ENCODE measurements around the gene NOPCHAP1. TPM values are rescaled to one million over a fixed set of nuclear protein-coding genes. Genes with fewer than 3 reads are reported as not detected.
A peak's percentile ranks its signal among the peaks of the same experiment; 100 is the strongest.
"Not testable (repeated sequence)": the region's sequence is repeated elsewhere in the genome, so short reads cannot be mapped to it uniquely, and the experiment has no call there.

NOPCHAP1 gene, protein sequence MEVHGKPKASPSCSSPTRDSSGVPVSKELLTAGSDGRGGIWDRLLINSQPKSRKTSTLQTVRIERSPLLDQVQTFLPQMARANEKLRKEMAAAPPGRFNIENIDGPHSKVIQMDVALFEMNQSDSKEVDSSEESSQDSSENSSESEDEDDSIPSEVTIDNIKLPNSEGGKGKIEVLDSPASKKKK
- total RNA-seq = 10 to 100 TPM; 20.4 to 31.8 TPM

DNA sequence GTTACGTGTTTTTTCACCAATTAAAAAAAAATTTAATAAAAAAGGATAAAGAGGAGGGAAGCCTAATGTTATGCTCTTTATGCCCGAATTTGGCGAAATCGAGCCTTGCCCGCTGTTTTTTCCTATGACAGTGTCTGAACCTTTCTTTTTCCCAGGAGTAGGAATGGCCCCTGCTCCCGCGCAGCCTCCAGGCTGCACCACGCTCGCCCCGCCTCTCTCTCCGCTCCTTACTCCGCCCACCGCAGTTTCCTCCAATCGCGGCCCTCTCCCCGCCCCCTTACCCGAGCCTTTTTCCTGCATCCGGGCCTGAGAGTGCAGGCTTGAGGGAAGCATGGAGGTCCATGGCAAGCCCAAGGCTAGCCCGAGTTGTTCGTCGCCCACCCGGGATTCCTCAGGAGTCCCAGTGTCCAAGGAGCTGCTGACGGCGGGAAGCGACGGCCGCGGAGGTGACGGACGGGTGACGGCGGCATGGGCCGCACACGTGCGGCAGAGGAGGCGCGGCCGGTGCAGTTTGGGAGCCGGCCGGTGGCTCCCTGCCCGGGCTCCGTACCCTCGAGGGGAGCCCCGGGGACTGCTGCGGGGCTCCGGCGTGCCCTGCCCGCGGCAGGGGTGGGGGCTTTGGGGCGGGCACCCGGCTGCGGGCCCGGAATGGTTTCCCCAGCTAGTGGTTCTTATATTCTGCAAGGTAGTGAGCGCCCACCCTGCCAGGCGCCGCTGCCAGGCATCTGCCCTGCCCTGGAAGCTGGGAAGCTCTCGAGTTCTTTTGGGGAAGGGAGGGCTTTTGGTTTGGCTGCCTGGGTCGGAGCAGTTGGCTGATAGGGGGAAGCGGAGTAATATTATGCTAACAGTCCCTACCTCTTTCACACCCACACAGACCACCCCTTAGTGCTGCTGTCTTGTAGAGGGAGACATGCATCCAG, at the start of gene NOPCHAP1:
NOPCHAP1 (plus strand) TSS at position 295 of the 920 bp plus-strand sequence; CDS start at position 332, 37 bp downstream.
- ATAC-seq (replicated peaks) = peak; percentile 99
- peaks cover 16% of the 10 kb centered on the region for H3K4me1 Mint-ChIP-seq
- H3K4me3 Mint-ChIP-seq = peak within 1 kb of the TSS; percentile 91
- H3K9me3 Mint-ChIP-seq = no peaks in the 10 kb centered on the region
- H3K27ac Mint-ChIP-seq = peak within 1 kb of the TSS; percentile 65
- peaks cover 5% of the 10 kb centered on the region for H3K27me3 Mint-ChIP-seq
- H3K36me3 Mint-ChIP-seq (ENCODE audit: low read depth) = peaks cover 42% of the 10 kb centered on the region

DNA sequence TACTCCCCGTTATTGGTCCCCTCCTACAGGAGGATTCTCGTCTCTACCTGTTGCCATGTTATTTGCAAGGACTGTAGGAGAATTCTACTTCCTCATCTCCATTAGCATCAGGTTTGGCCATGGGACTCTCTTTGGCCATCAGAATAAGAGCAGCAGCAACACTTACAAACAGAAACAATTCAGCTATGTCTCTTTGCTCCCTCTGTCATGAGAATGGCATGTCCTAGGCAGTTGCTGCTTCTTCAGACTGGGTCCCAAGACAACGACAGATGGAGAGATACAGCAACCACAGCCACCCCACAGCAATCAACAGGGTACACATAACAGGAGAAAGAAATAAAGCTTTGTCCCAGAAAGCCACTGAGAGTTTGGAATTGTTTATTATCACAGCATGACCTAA, 47.7 kb upstream of the NOPCHAP1 start:
- no peaks in the 10 kb centered on the region for H3K36me3 Mint-ChIP-seq (ENCODE audit: low read depth)
- no peak for ATAC-seq (replicated peaks)
- H3K4me1 Mint-ChIP-seq = no peaks in the 10 kb centered on the region
- H3K27ac Mint-ChIP-seq = no peak overlapping the region
- H3K4me3 Mint-ChIP-seq = no peak overlapping the region
- no peaks in the 10 kb centered on the region for H3K9me3 Mint-ChIP-seq
- no peaks in the 10 kb centered on the region for H3K27me3 Mint-ChIP-seq

DNA sequence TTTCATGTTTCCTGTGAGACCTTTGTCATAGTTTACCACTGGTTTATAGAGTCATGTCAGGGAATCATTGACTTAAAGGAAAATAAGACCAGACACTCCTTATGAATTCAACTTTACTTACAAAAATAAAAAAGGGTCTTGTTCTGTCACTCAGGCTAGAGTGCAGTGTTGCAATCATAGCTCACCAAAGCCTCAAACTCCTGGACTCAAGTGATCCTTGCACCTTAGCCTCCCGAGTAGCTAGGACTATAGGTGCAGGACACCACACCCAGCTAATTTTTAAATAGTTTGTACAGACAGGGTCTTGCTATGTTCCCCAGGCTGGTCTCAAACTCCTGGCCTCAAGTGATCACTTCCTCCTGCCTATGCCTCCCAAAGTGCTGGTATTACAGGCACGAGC, 47.0 kb upstream of the NOPCHAP1 start:
- Mint-ChIP-seq H3K27ac (no peak overlapping the region), H3K4me1 (no peaks in the 10 kb centered on the region), H3K4me3 (no peak overlapping the region), H3K9me3 (peaks cover 5% of the 10 kb centered on the region), H3K36me3 (ENCODE audit: low read depth) (no peaks in the 10 kb centered on the region), H3K27me3 (no peaks in the 10 kb centered on the region)
- no peak for ATAC-seq (replicated peaks)

DNA sequence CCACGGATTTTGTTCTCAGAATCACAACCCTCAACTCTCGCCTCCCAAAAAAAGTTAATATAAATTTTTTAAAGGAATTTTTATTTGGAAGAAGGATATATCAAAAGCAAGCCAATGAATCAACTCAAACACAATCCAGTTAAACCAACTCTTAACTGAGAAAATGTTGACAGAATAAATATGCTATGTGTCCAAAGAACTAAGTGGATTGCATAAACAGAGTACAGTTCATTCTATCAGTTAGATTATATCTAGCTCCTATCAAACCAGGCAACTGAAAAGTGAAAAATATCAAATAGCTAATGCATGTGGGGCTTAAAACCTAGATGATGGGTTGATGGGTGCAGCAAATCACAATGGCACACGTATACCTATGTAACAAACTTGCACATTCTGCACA, 44.7 kb upstream of the NOPCHAP1 start:
- no peak for ATAC-seq (replicated peaks)
- Mint-ChIP-seq H3K4me3 (no peak overlapping the region), H3K27me3 (no peaks in the 10 kb centered on the region), H3K27ac (no peak overlapping the region), H3K9me3 (peaks cover 8% of the 10 kb centered on the region), H3K4me1 (no peaks in the 10 kb centered on the region), H3K36me3 (ENCODE audit: low read depth) (no peaks in the 10 kb centered on the region)

DNA sequence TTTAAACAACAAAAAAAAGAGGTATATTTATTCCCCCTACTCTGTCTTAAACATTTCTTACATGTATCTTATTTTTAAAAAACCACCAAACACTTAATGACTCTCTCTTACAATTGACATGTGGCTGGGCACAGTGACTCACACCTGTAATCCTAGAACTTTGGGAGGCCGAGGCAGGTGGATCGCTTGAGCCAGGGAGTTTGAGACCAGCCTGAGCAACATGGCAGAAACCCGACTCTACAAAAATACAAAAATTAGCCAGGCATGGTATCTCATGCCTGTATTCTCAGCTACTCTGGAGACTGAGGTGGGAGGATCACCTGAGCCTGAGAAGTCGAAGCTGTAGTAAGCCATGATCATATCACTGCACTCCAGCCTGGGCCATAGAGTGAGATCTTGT, 44.0 kb upstream of the NOPCHAP1 start:
- peaks cover 8% of the 10 kb centered on the region for H3K9me3 Mint-ChIP-seq
- H3K27me3 Mint-ChIP-seq = no peaks in the 10 kb centered on the region
- ATAC-seq (replicated peaks) = no peak
- no peak overlapping the region for H3K27ac Mint-ChIP-seq
- H3K4me1 Mint-ChIP-seq = no peaks in the 10 kb centered on the region
- no peaks in the 10 kb centered on the region for H3K36me3 Mint-ChIP-seq (ENCODE audit: low read depth)
- H3K4me3 Mint-ChIP-seq = no peak overlapping the region

DNA sequence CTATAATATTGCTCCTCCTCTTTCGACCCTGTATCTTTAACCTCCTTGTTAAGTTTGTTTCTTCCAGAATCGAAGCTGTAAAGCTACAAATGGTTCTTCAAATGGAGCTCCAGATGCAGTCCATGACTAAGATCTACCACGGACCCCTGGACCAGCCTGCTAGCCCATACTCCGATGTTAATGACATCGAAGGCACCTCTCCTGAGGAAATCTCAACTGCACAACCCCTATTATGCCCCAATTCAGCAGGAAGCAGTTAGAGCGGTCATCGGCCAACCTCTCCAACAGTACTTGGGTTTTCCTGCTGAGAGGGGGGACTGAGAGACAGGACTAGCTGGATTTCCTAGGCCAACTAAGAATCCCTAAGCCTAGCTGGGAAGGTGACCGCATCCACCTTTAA, 42.7 kb upstream of the NOPCHAP1 start:
- H3K36me3 Mint-ChIP-seq (ENCODE audit: low read depth); ATAC-seq (replicated peaks); H3K4me1 Mint-ChIP-seq; H3K27me3 Mint-ChIP-seq; H3K9me3 Mint-ChIP-seq; H3K27ac Mint-ChIP-seq; H3K4me3 Mint-ChIP-seq: not testable (repeated sequence)

DNA sequence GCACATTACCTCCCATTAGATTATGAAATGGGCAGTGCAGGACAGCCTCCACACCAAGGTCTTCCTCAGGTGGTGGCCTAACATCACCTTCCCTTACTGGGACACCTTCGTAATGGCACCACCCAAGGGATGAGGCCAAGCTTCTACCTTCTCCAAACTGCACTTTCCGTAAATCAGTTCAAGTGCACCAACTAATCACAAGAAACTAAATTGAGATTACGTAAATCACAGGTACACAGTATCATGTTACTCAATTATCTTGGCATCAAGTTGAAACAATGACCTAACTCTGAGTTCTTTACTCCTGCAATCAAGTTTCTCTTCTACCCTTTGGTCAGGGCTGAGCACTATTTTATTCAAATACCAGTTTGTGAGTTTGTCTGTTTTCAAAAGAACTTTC, 41.9 kb upstream of the NOPCHAP1 start:
- ATAC-seq (replicated peaks) = no peak
- no peak overlapping the region for H3K27ac Mint-ChIP-seq
- no peaks in the 10 kb centered on the region for H3K36me3 Mint-ChIP-seq (ENCODE audit: low read depth)
- H3K4me1 Mint-ChIP-seq = no peaks in the 10 kb centered on the region
- no peak overlapping the region for H3K4me3 Mint-ChIP-seq
- H3K9me3 Mint-ChIP-seq = peaks cover 8% of the 10 kb centered on the region
- no peaks in the 10 kb centered on the region for H3K27me3 Mint-ChIP-seq

DNA sequence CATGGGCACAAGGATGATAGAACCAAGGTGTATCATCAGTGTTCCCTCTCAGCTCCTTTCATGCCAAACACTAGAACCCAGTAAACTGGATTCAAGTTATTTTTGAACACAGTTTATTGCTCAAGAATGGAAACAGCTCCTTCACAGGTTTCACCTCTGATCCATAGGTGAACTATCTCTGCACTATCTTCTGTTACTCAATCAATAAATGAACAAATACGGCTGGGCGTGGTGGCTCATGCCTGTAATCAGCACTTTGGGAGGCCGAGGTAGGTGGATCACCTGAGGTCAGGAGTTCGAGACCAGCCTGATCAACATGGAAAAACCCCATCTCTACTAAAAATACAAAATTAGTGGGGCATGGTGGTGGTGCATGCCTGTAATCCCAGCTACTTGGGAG, 37.4 kb upstream of the NOPCHAP1 start:
- not testable (repeated sequence) for H3K27ac Mint-ChIP-seq; H3K4me1 Mint-ChIP-seq; H3K9me3 Mint-ChIP-seq; H3K27me3 Mint-ChIP-seq; H3K4me3 Mint-ChIP-seq; ATAC-seq (replicated peaks); H3K36me3 Mint-ChIP-seq (ENCODE audit: low read depth)

DNA sequence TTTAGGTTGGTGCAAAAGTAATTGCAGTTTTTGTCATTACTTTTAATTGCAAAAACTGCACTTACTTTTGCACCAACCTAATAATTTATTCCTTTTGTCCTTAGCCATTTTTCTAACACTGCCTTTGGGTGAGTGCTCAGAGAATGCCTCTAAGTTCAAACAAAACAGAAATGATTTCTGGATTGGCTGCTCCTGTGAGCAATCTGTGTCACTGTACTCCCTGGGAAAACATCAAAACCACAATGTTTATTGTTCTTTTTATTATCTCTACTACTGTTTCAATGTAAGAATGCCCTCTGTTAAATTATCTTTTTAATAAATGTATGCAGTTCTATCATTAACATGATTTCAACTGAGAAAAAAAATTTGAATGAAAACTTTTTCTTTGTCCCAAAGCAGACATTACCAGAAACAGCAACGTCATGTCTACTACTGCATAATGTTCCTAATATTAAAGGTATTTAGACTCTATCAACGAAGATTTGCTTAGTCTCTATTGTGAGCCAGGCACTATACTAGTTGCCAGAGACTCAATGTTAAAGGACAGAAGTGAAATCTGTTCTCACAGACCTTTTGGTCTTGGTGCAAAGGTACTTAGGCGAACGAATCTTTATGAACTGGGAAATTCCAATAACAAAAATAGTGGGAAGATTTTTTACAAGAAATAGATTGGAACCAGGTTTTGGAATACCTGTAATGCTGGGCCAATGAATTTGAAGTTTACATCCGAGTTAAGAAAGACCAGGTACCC, 34.2 kb upstream of the NOPCHAP1 start:
- ATAC-seq (replicated peaks) = no peak
- Mint-ChIP-seq H3K4me3 (no peak overlapping the region), H3K27ac (no peak overlapping the region), H3K4me1 (no peaks in the 10 kb centered on the region), H3K27me3 (no peaks in the 10 kb centered on the region), H3K36me3 (ENCODE audit: low read depth) (no peaks in the 10 kb centered on the region), H3K9me3 (no peaks in the 10 kb centered on the region)

DNA sequence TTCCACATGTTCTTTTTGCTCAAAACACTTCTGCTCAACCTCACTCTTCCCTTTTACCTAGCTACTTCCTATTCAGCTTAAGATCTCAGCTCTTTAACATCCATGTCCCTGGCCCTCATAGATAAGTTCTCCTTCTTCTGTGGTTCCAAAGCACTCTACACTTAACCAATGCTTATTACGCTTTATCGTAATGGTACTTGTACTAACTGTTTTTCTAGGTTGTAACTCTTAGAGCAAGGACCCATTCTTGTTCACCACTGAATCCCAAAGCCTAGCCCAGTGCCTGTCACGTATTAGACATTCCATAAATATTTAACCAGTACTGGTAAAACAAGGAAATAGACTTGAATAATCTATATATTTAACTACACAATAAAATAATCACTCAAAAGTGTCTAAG, 33.3 kb upstream of the NOPCHAP1 start:
- Mint-ChIP-seq H3K27me3 (no peaks in the 10 kb centered on the region), H3K36me3 (ENCODE audit: low read depth) (peaks cover 5% of the 10 kb centered on the region), H3K9me3 (no peaks in the 10 kb centered on the region), H3K4me3 (no peak overlapping the region), H3K27ac (no peak overlapping the region), H3K4me1 (no peaks in the 10 kb centered on the region)
- ATAC-seq (replicated peaks) = no peak

DNA sequence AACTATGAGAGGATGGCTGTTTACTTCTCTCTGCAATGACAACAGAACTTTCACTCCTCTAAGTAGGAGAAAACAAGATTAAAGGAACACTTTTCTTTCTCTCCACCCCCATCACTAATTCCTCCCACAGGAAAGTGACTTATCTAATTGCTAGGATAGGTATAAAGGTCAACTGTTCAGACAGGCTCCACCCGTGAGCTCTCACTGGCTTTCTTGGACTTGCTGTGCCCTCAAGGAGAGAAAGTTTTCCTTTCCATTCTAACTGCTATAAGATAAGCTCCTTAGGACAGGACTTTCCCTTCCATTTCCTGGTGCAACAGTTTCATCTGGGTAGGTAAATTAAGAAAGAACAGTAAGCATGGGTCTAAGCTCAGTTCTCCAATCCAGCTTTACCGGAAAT, 32.8 kb upstream of the NOPCHAP1 start:
- H3K9me3 Mint-ChIP-seq = no peaks in the 10 kb centered on the region
- H3K27me3 Mint-ChIP-seq = no peaks in the 10 kb centered on the region
- no peaks in the 10 kb centered on the region for H3K4me1 Mint-ChIP-seq
- peaks cover 5% of the 10 kb centered on the region for H3K36me3 Mint-ChIP-seq (ENCODE audit: low read depth)
- H3K27ac Mint-ChIP-seq = no peak overlapping the region
- no peak for ATAC-seq (replicated peaks)
- no peak overlapping the region for H3K4me3 Mint-ChIP-seq

DNA sequence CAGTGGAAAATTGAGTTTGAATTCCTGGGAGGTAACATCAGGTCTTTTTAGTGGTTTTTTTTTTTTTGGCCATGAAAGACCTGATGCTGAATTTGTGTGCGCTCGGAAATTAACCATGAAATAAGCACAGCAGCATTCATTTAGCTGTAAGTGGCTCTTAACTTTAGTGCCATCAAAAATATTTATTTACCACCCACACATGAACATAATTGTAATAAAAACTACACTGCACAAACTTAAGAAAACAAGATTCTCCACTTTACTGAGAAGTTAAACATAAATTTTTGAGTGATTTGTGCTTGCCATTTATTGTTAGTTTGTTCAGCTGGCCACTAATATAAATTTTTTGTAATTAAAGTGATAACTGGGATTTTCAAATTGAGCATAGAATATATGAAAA, 30.4 kb upstream of the NOPCHAP1 start:
- peaks cover 12% of the 10 kb centered on the region for H3K4me1 Mint-ChIP-seq

DNA sequence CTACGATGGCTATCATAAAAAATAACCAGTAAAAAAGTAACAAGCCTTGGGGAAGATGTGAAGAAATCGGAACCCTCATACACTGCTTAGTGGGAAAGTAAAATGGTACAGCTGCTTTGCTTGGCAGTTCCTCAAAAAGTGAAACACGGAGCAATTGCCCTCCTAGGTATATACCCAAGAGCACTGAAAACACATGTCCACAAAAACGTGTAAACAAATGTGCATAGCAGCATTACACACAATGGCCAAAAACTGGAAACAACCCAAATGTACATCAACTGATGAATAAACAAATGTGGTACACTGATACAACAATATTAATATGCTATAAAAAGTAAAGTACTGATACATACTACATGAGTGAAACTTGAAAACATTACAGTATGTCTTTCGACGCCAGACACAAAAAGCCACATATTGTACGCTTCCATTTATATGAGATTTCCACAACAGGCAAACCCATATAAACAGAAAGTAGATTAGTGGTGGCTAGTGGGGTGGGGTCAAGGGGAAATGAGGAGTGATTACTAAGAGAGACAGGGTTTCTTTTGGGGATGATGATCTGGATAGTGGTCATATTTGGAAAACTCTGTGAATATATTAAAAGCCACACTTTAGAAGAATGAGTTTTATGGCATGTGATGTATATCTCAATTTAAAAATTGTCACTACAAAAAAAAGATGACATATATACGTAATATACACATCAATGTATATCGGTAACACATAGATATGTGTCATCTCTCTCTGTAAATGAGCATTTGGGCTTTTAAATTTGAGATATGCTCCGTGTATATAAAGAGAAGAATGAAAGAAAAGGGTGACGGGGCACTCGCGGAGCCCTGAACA, 29.0 kb upstream of the NOPCHAP1 start:
- peaks cover 12% of the 10 kb centered on the region for H3K4me1 Mint-ChIP-seq
- peaks cover 11% of the 10 kb centered on the region for H3K36me3 Mint-ChIP-seq (ENCODE audit: low read depth)
- no peaks in the 10 kb centered on the region for H3K9me3 Mint-ChIP-seq
- H3K4me3 Mint-ChIP-seq = peak overlapping the region; percentile 90
- no peaks in the 10 kb centered on the region for H3K27me3 Mint-ChIP-seq
- peak; percentile 43 for ATAC-seq (replicated peaks)
- H3K27ac Mint-ChIP-seq = peak overlapping the region; percentile 92

More for the DNA sequence above, 30.4 kb upstream of the NOPCHAP1 start:
- ATAC-seq (replicated peaks) = no peak
- no peak overlapping the region for H3K4me3 Mint-ChIP-seq
- no peaks in the 10 kb centered on the region for H3K27me3 Mint-ChIP-seq
- peaks cover 11% of the 10 kb centered on the region for H3K36me3 Mint-ChIP-seq (ENCODE audit: low read depth)
- no peaks in the 10 kb centered on the region for H3K9me3 Mint-ChIP-seq
- no peak overlapping the region for H3K27ac Mint-ChIP-seq

DNA sequence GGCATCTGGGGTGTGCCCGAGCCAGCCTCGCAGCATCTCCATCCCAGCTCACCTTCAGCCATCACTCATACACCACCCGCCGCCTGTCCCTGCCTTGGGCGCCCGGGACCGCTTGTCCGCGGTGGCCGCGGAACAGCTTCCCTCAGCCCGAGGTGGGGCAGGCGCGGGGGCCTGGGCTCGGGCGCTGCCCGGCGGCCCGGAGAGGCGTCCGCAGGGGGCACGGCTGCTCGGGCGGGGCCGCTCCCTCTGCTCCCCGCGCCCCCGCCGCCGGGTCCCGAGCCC, 28.5 kb upstream of the NOPCHAP1 start:
- H3K9me3 Mint-ChIP-seq = no peaks in the 10 kb centered on the region
- H3K27me3 Mint-ChIP-seq = no peaks in the 10 kb centered on the region
- peaks cover 12% of the 10 kb centered on the region for H3K4me1 Mint-ChIP-seq
- peaks cover 11% of the 10 kb centered on the region for H3K36me3 Mint-ChIP-seq (ENCODE audit: low read depth)
- peak; percentile 41 for ATAC-seq (replicated peaks)
- H3K27ac Mint-ChIP-seq = peak overlapping the region; percentile 92
- peak overlapping the region; percentile 90 for H3K4me3 Mint-ChIP-seq

Data from activated T-helper 17 cell treated with anti-CD3 and anti-CD28 coated beads, Interleukin-2, amount 50 U/mL, for 72 hours (primary cell).